Chondrocyte (in vitro differentiated cells): ENCODE results near the gene PTH1R. TPM values are rescaled to one million over a fixed set of nuclear protein-coding genes. Genes with fewer than 3 reads are reported as not detected.
A peak's percentile ranks its signal among the peaks of the same experiment; 100 is the strongest.

ENCODE experiments used
- DNase-seq: peaks from one replicate; pipeline ENCODE4 v3.0.0; 2021; ENCODE audit warnings: mixed read lengths, low spot score
- H3K27ac Mint-ChIP-seq: one replicate; pipeline ENCODE4 v1.8.0; 2021; ENCODE audit warnings: mild to moderate bottlenecking, moderate library complexity, mixed read lengths; ENCODE audit not compliant: unreplicated experiment
- H3K27me3 Mint-ChIP-seq: 2 replicates; pipeline ENCODE4 v1.8.0; 2021; ENCODE audit warnings: low read depth, mixed read lengths
- H3K36me3 Mint-ChIP-seq: 2 replicates; pipeline ENCODE4 v1.8.0; 2021; ENCODE audit warnings: low read depth, mixed read lengths
- H3K4me1 Mint-ChIP-seq: 2 replicates; pipeline ENCODE4 v1.8.0; 2021; ENCODE audit warnings: low read depth, mild to moderate bottlenecking, mixed read lengths
- H3K4me3 Mint-ChIP-seq: one replicate; pipeline ENCODE4 v1.8.0; 2021; ENCODE audit warnings: mild to moderate bottlenecking, moderate library complexity, mixed read lengths; ENCODE audit not compliant: unreplicated experiment
- H3K9me3 Mint-ChIP-seq: 2 replicates; pipeline ENCODE4 v1.8.0; 2021; ENCODE audit warnings: low read depth, mixed read lengths
- CTCF ChIP-seq: fragments of 200-600 bp; sonication (generic); IDR thresholded peaks from 2 replicates; pipeline ENCODE4 v1.5.0; 2021; ENCODE audit warnings: antibody characterized with exemption, mild to moderate bottlenecking, moderate library complexity
- total RNA-seq: library from RNA; stranded (reverse); gene quantifications from 3 replicates; pipeline ENCODE4 v1.2.1, GENCODE V29; 2021

Gene PTH1R
- total RNA-seq, 1 donor from 2014 or later, result 3.1 TPM

GRCh38 chr3:46846624-46847542, 30.6 kb upstream of the PTH1R start:
- Mint-ChIP-seq H3K36me3 (peaks cover 3% of the 10 kb centered on the region), H3K9me3 (peaks cover 13% of the 10 kb centered on the region), H3K4me1 (peaks cover 31% of the 10 kb centered on the region), H3K27me3 (no peaks in the 10 kb centered on the region), H3K4me3 (peak overlapping the region; percentile 65), H3K27ac (no peak overlapping the region)
- TF ChIP-seq CTCF, result no peak
- peak; percentile 59 for DNase-seq

DNA sequence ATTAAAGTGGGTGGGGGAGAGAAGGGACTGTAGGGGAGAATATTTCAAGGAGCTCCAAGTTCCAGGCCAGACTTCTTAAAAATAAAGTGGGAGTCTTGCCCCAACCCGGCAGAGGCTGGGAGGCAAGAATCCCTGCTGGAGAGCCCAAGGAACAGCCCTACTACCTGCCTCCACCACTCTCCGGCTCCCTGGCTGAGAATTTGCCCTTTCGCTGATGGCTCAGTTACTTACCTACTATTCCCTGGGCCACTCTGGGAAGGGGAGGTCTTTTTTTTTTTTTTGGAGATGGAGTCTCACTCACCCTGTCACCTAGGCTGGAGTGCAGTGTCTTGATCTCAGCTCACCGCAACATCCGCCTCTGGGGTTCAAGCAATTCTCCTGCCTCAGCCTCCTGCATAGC, 29.8 kb upstream of the PTH1R start:
- peak; percentile 42 for DNase-seq

DNA sequence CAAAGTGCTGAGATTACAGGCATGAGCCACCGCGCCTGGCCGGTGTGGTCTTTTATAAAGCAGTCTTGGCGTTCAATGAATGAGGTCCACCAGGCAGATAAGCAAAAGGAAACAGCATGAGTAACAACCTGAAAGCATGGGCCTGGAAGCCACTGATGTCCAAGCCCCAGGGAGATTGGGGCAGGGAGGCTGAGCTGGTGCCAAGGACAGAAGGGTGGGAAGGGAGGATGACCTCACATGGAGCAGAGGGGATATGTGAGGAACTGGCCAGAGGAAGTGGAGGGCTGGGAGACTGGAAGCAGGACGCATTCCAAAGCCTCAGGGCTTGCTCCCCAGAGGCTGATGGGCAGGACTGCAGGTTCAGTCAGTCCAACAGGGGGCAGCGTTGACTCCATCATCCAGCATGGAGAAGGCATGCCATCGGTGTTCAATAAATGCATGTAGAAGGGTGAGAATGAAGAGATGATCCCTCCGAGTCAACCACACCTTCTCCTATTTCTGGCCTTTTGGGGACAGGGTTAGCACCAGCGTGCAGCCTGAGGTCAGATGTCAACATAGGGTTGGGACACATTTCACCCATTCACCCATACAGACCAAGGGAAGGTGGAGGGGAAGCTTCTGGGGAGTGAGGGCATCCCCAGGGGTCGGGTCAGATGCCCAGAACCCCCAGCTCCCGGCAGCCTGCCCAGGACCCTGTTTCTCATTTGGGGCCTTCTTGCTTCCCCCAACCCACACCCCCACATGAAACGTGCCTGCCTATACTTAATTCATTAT, 29.1 kb upstream of the PTH1R start:
- TF ChIP-seq CTCF, result peak; percentile 75
- peak; percentile 59 for DNase-seq
- no peaks in the 10 kb centered on the region for H3K36me3 Mint-ChIP-seq
- peaks cover 31% of the 10 kb centered on the region for H3K4me1 Mint-ChIP-seq
- H3K4me3 Mint-ChIP-seq, result no peak overlapping the region
- H3K27me3 Mint-ChIP-seq, result no peaks in the 10 kb centered on the region
- no peak overlapping the region for H3K27ac Mint-ChIP-seq
- no peaks in the 10 kb centered on the region for H3K9me3 Mint-ChIP-seq

More for the DNA sequence above, 29.8 kb upstream of the PTH1R start:
- Mint-ChIP-seq H3K4me1 (peaks cover 31% of the 10 kb centered on the region), H3K27me3 (no peaks in the 10 kb centered on the region), H3K27ac (no peak overlapping the region), H3K4me3 (no peak overlapping the region), H3K36me3 (peaks cover 3% of the 10 kb centered on the region), H3K9me3 (peaks cover 6% of the 10 kb centered on the region)
- TF ChIP-seq CTCF, result no peak

- H3K36me3 Mint-ChIP-seq, result no peaks in the 10 kb centered on the region
- no peak for TF ChIP-seq CTCF
- no peaks in the 10 kb centered on the region for H3K27me3 Mint-ChIP-seq
- H3K27ac Mint-ChIP-seq, result no peak overlapping the region
- no peak overlapping the region for H3K4me3 Mint-ChIP-seq
- DNase-seq, result peak; percentile 44
- H3K4me1 Mint-ChIP-seq, result peaks cover 31% of the 10 kb centered on the region
- no peaks in the 10 kb centered on the region for H3K9me3 Mint-ChIP-seq
Measured at GRCh38 chr3:46849045-46849631, 28.4 kb upstream of the PTH1R start.
